Smooth muscle cell (in vitro differentiated cells): Measurements from ENCODE around the gene L2HGDH. TPM values are rescaled to one million over a fixed set of nuclear protein-coding genes. Genes with fewer than 3 reads are reported as not detected.

ENCODE experiments used
- DNase-seq: peaks from one replicate; lab custom pipeline; 2025; ENCODE audit not compliant: unreplicated experiment; lab: John Stamatoyannopoulos, UW
- H2AFZ ChIP-seq: fragments of 200-600 bp; sonication (generic); 2 replicates; pipeline ENCODE4 v1.6.0; 2016; ENCODE audit warnings: antibody characterized with exemption, low read depth, mild to moderate bottlenecking
- H3F3A ChIP-seq: fragments of 200-600 bp; sonication (generic); 2 replicates; pipeline ENCODE4 v1.6.0; 2017; ENCODE audit warnings: antibody characterized with exemption, low read depth
- H3K27ac ChIP-seq: fragments of 200-600 bp; sonication (generic); 2 replicates; pipeline ENCODE4 v1.5.1; 2016; ENCODE audit warnings: low read depth, mild to moderate bottlenecking
- H3K27me3 ChIP-seq: fragments of 200-600 bp; sonication (generic); 2 replicates; pipeline ENCODE4 v1.6.1; 2016; ENCODE audit warnings: low read depth, mild to moderate bottlenecking
- H3K36me3 ChIP-seq: fragments of 200-600 bp; sonication (generic); 2 replicates; pipeline ENCODE4 v1.5.1; 2016; ENCODE audit warnings: low read depth
- H3K4me1 ChIP-seq: fragments of 200-600 bp; sonication (generic); 2 replicates; pipeline ENCODE4 v1.5.1; 2016; ENCODE audit warnings: low read depth
- H3K4me2 ChIP-seq: fragments of 200-600 bp; sonication (generic); 2 replicates; pipeline ENCODE4 v1.6.0; 2016; ENCODE audit warnings: mild to moderate bottlenecking
- H3K4me3 ChIP-seq: fragments of 200-600 bp; sonication (generic); 2 replicates; pipeline ENCODE4 v1.5.1; 2016; ENCODE audit warnings: mild to moderate bottlenecking
- H3K79me2 ChIP-seq: fragments of 200-600 bp; sonication (generic); 2 replicates; pipeline ENCODE4 v1.6.0; 2016; ENCODE audit warnings: low read depth, mild to moderate bottlenecking
- H3K9ac ChIP-seq: fragments of 200-600 bp; sonication (generic); 2 replicates; pipeline ENCODE4 v1.6.0; 2016; ENCODE audit warnings: low read depth
- H3K9me3 ChIP-seq: fragments of 200-600 bp; sonication (generic); replicated peaks from 2 replicates; pipeline ENCODE4 v1.5.1; 2016; ENCODE audit warnings: low read depth
- H4K20me1 ChIP-seq: fragments of 200-600 bp; sonication (generic); 2 replicates; pipeline ENCODE4 v1.6.0; 2016; ENCODE audit warnings: low read depth
- CTCF ChIP-seq: fragments of 200-600 bp; sonication (generic); IDR thresholded peaks from 2 replicates; pipeline ENCODE4 v1.5.1; 2017; ENCODE audit warnings: borderline replicate concordance, mild to moderate bottlenecking, antibody characterized with exemption; ENCODE audit not compliant: insufficient read depth, poor library complexity, severe bottlenecking
- WGBS: methylation state at CpG from one replicate; pipeline ENCODE4 v1.1.7; 2016; ENCODE audit warnings: low lambda C conversion rate; 5-methylcytosine and 5-hydroxymethylcytosine counted together
- polyA plus RNA-seq: library from polyadenylated mRNA; unstranded; fragments of >200 nt; fragmentation: Nextera tagmentation; extraction: Ambion mirVana; gene quantifications from 2 replicates; pipeline ENCODE4 v1.2.1, GENCODE V29; 2016
- total RNA-seq: library from RNA; depleted of rRNA; stranded (reverse); fragments of >200 nt; gene quantifications from 2 replicates; pipeline ENCODE4 v1.2.3, GENCODE V29; 2014

Gene L2HGDH
- total and polyA plus RNA-seq, 2 experiments from 2014 or later, result 3.0 to 3.5 TPM

- Histone ChIP-seq H3F3A (peaks cover 9% of the 10 kb centered on the region), H3K4me3 (no peak overlapping the region), H3K79me2 (no peaks in the 10 kb centered on the region), H2AFZ (no peak overlapping the region), H3K27ac (no peak overlapping the region), H3K9ac (no peak overlapping the region), H3K4me2 (no peak overlapping the region), H3K4me1 (peaks cover 38% of the 10 kb centered on the region), H4K20me1 (no peaks in the 10 kb centered on the region), H3K27me3 (no peaks in the 10 kb centered on the region), H3K36me3 (no peaks in the 10 kb centered on the region), H3K9me3 (no peaks in the 10 kb centered on the region)
- 47% methylated on average over 3 of the region's 3 CpGs for WGBS
- no peak for DNase-seq
- no peak for TF ChIP-seq CTCF
These were observed 27.3 kb upstream of the L2HGDH start for GRCh38 chr14:50339178-50339804.

- Histone ChIP-seq H3K79me2 (no peaks in the 10 kb centered on the region), H3K4me1 (peaks cover 33% of the 10 kb centered on the region), H3K36me3 (no peaks in the 10 kb centered on the region), H3K9me3 (no peaks in the 10 kb centered on the region), H3F3A (peaks cover 9% of the 10 kb centered on the region), H2AFZ (no peak overlapping the region), H3K27me3 (no peaks in the 10 kb centered on the region), H3K4me3 (no peak overlapping the region), H3K4me2 (no peak overlapping the region), H4K20me1 (no peaks in the 10 kb centered on the region), H3K9ac (no peak overlapping the region), H3K27ac (no peak overlapping the region)
- no peak for TF ChIP-seq CTCF
- WGBS, result 91% methylated on average over 2 of the region's 2 CpGs
- no peak for DNase-seq
These were observed 26.6 kb upstream of the L2HGDH start for GRCh38 chr14:50338587-50338986.

GRCh38 chr14:50335989-50336824, 24.2 kb upstream of the L2HGDH start:
- no peaks in the 10 kb centered on the region for H4K20me1 ChIP-seq
- H2AFZ ChIP-seq, result no peak overlapping the region
- H3K36me3 ChIP-seq, result no peaks in the 10 kb centered on the region
- no peaks in the 10 kb centered on the region for H3K27me3 ChIP-seq
- H3K4me1 ChIP-seq, result peaks cover 15% of the 10 kb centered on the region
- WGBS, result 30% methylated on average over 7 of the region's 7 CpGs
- DNase-seq, result no peak
- no peak overlapping the region for H3K9ac ChIP-seq
- peak overlapping the region; percentile 64 for H3K27ac ChIP-seq
- no peaks in the 10 kb centered on the region for H3K9me3 ChIP-seq
- peaks cover 10% of the 10 kb centered on the region for H3F3A ChIP-seq
- peak overlapping the region; percentile 19 for H3K4me2 ChIP-seq
- TF ChIP-seq CTCF, result no peak
- no peak overlapping the region for H3K4me3 ChIP-seq
- no peaks in the 10 kb centered on the region for H3K79me2 ChIP-seq
